Measurements from ENCODE around the gene NDUFS8. TPM values are rescaled to one million over a fixed set of nuclear protein-coding genes. Genes with fewer than 3 reads are reported as not detected.

The NDUFS8 gene
- total and polyA plus RNA-seq, 2 of the 13 experiments (the other 11 are each of a cell fraction or from before 2014, with no cell fraction given) = 96.7 to 158 TPM

GRCh38 chr11:68012843-68013610 is 17.5 kb upstream of the NDUFS8 start:
- no peak overlapping the region for H2AFZ ChIP-seq (ENCODE audit: low read length)
- H3K4me3 ChIP-seq (replicated peaks in 1 of 3; ENCODE audit: insufficient read depth in 1 of 3, low read depth in 2 of 3, low read length in 3 of 3) = peak overlapping the region in 1 of 3 experiments; percentile 25; a peak in 1 of 6 replicates
- peak; percentile 96 for DNase-seq (ENCODE audit: low spot score)
- intact Hi-C loops (cut with micrococcal nuclease; ENCODE audit: unreplicated experiment) (no loop called here), in situ Hi-C loops (cut with HindIII; ENCODE audit: extremely low pct_ligation_motif_present, low pct_unique_long_range_greater_than_20kb) (no loop called here)
- H3K4me1 ChIP-seq (ENCODE audit: insufficient read depth, low read length) = peaks cover 98% of the 10 kb centered on the region
- peak; percentile 96 for FAIRE-seq
- H3K9me3 ChIP-seq (ENCODE audit: low read length) = no peaks in the 10 kb centered on the region
- no peaks in the 10 kb centered on the region for H3K36me3 ChIP-seq (replicated peaks in 1 of 2; ENCODE audit: control insufficient read depth in 1 of 2, insufficient read depth in 2 of 2, low read length in 2 of 2)
- no peaks in the 10 kb centered on the region for H3K27me3 ChIP-seq (ENCODE audit: control insufficient read depth in 1 of 2, insufficient read depth in 2 of 2, low read length in 2 of 2)
- peak overlapping the region; percentile 52 for H3K4me2 ChIP-seq (ENCODE audit: low read depth, low read length)
- ChIA-PET POLR2A (interaction anchor here (0.7 to 1.5 kb wide), 3 partner anchors 8 to 125 kb away, joined by 3 to 15 read pairs (median 3); partner anchors contain the start of gene TCIRG1), CTCF (ENCODE audit: low intra/inter-chr PET ratio, low total read pairs) (no interaction called here)
- WGBS (ENCODE audit: low lambda C conversion rate) = 12% methylated on average over 10 of the region's 16 CpGs
- H3K79me2 ChIP-seq (ENCODE audit: insufficient read depth, low read length) = no peaks in the 10 kb centered on the region
- ATAC-seq = peak; percentile 25
- H3K9ac ChIP-seq (ENCODE audit: insufficient read depth, low read depth, low read length) = peak overlapping the region; percentile 56
- H4K20me1 ChIP-seq (ENCODE audit: insufficient read depth, low read length) = no peaks in the 10 kb centered on the region
- no TSS peak for BruUV-seq (replicated peaks)
- H3K27ac ChIP-seq (ENCODE audit: extremely low read length, insufficient read depth, low read length) = peak overlapping the region; percentile 74
- peak; percentile 25; the same call in 1 of the 2 replicates for TF ChIP-seq ATF7-NPFF (CRISPR knock-in tag; IDR thresholded peaks at IDR 0.05; ENCODE audit: low read depth)
- TF ChIP-seq SAP130 (CRISPR knock-in tag; IDR thresholded peaks at IDR 0.05; ENCODE audit: low read depth) = peak; percentile 68
- TF ChIP-seq TGIF2 (CRISPR knock-in tag; IDR thresholded peaks at IDR 0.05) = no peak
- TF ChIP-seq ZNF382 (CRISPR knock-in tag; IDR thresholded peaks at IDR 0.05; ENCODE audit: borderline replicate concordance) = no peak
- peak; percentile 74; the same call in 1 of the 2 replicates for TF ChIP-seq ARID5B (CRISPR knock-in tag; IDR thresholded peaks at IDR 0.05)
- 0 out of 2 replicates have a peak, but pooled peaks have one; percentile 49 for TF ChIP-seq ZNF746 (CRISPR knock-in tag; IDR thresholded peaks at IDR 0.05)
- TF ChIP-seq HMG20A (CRISPR knock-in tag; IDR thresholded peaks at IDR 0.05; ENCODE audit: borderline replicate concordance) = peak; percentile 85; the same call in 1 of the 2 replicates
- TF ChIP-seq HDAC2 (CRISPR knock-in tag; IDR thresholded peaks at IDR 0.05) = peak; percentile 74; the same call in 1 of the 2 replicates
- TF ChIP-seq NFKB2 (CRISPR knock-in tag; IDR thresholded peaks at IDR 0.05; ENCODE audit: borderline replicate concordance) = peak; percentile 36; the same call in 1 of the 2 replicates
- peak; percentile 52; the same call in 1 of the 2 replicates for TF ChIP-seq TBX3 (IDR thresholded peaks at IDR 0.05; ENCODE audit: borderline replicate concordance)
- no peak for TF ChIP-seq HDAC6 (IDR thresholded peaks at IDR 0.05; ENCODE audit: low read depth, low read length)
- no peak for TF ChIP-seq ZNF75D (CRISPR knock-in tag; IDR thresholded peaks at IDR 0.05; ENCODE audit: borderline replicate concordance)
- no peak for TF ChIP-seq ZNF138 (CRISPR knock-in tag; IDR thresholded peaks at IDR 0.05; ENCODE audit: low read depth)
- TF ChIP-seq ATM (IDR thresholded peaks at IDR 0.05; ENCODE audit: borderline replicate concordance) = no peak
- no peak for TF ChIP-seq ZNF124 (CRISPR knock-in tag; IDR thresholded peaks at IDR 0.05)
- TF ChIP-seq DRAP1 (CRISPR knock-in tag; IDR thresholded peaks at IDR 0.05) = no peak
- no peak for TF ChIP-seq ZNF17 (CRISPR knock-in tag; IDR thresholded peaks at IDR 0.05)
- TF ChIP-seq ZNF329 (CRISPR knock-in tag; IDR thresholded peaks at IDR 0.05; ENCODE audit: low read depth) = no peak
- peak; percentile 88; the same call in 1 of the 2 replicates for TF ChIP-seq HNRNPL (IDR thresholded peaks at IDR 0.05; ENCODE audit: low read depth, low read length)
- TF ChIP-seq ZSCAN21 (CRISPR knock-in tag; IDR thresholded peaks at IDR 0.05; ENCODE audit: borderline replicate concordance) = 0 out of 2 replicates have a peak, but pooled peaks have one; percentile 30
- TF ChIP-seq SUZ12 (IDR thresholded peaks at IDR 0.05; ENCODE audit: low read depth, low read length) = no peak
- TF ChIP-seq CENPT (CRISPR knock-in tag; IDR thresholded peaks at IDR 0.05; ENCODE audit: low read depth) = no peak
